ENCODE measurements around the gene SLC18B1. TPM values are rescaled to one million over a fixed set of nuclear protein-coding genes. Genes with fewer than 3 reads are reported as not detected.

The SLC18B1 gene
- total RNA-seq, 1 experiment from 2014 or later = 24.1 TPM

- H3K4me1 Mint-ChIP-seq = peaks cover 61% of the 10 kb centered on the region
- no peaks in the 10 kb centered on the region for H3K9me3 Mint-ChIP-seq
- peaks cover 56% of the 10 kb centered on the region for H3K36me3 Mint-ChIP-seq
- ATAC-seq = no peak
- peak overlapping the region; percentile 99 for H3K4me3 Mint-ChIP-seq
- CTCF ChIA-PET = interaction anchor here (1.4 kb wide), 1 partner anchor 17 kb away, joined by 4 read pairs; no protein-coding TSS in a partner anchor
- H3K27ac Mint-ChIP-seq = peak overlapping the region; percentile 98
- peak; percentile 40; the same call in 1 of the 2 replicates for TF ChIP-seq NFE2L1 (CRISPR knock-in tag; IDR thresholded peaks at IDR 0.05)
- TF ChIP-seq, protein P1, sequence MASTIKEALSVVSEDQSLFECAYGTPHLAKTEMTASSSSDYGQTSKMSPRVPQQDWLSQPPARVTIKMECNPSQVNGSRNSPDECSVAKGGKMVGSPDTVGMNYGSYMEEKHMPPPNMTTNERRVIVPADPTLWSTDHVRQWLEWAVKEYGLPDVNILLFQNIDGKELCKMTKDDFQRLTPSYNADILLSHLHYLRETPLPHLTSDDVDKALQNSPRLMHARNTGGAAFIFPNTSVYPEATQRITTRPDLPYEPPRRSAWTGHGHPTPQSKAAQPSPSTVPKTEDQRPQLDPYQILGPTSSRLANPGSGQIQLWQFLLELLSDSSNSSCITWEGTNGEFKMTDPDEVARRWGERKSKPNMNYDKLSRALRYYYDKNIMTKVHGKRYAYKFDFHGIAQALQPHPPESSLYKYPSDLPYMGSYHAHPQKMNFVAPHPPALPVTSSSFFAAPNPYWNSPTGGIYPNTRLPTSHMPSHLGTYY (CRISPR knock-in tag; IDR thresholded peaks at IDR 0.05) = no peak
- DNase-seq (ENCODE audit: low spot score) = no peak
- H3K27me3 Mint-ChIP-seq (ENCODE audit: low read depth) = peaks cover 4% of the 10 kb centered on the region; the same call in 1 of the 2 replicates
- POLR2A ChIA-PET = no interaction called here
Observed at GRCh38 chr6:132816660-132817059, 18.2 kb upstream of the SLC18B1 start.

DNA sequence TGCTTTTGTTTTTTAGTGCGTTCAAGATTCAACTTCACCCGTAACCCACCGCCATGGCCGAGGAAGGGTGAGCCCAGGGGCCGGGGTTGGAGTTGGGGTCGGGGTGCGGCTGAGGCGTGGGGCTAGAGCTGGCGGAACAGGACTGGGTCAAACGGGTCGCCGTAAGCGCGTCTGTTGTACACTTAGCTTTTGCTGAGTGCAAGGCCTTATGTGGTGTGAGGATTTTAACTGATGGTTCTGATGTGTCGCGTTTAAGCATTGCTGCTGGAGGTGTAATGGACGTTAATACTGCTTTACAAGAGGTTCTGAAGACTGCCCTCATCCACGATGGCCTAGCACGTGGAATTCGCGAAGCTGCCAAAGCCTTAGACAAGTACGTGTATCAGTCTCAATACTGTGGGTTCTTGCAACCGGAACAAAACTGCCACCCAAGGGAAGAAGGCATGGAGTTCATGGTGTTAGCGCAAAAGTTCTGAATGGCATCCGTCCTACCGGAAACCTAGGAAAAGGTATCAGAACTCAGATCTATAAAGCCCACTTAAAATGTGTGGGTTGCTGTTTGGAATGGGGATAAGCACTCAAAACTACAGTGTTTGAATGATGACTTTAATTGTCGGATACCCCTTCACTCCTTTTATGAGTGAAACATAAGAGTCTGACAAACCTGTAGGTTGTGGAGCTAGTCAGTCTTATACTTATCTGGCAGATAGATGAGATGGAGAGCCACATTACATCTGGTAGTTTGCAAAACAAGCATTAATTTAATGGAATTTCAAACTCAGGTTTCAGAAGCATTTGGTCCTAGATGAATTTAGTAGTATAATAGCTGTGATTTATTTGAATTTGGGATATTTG, 16.5 kb upstream of the SLC18B1 start:
- Mint-ChIP-seq H3K36me3 (peaks cover 56% of the 10 kb centered on the region), H3K4me1 (peaks cover 50% of the 10 kb centered on the region), H3K27me3 (ENCODE audit: low read depth) (peaks cover 4% of the 10 kb centered on the region; the same call in 1 of the 2 replicates), H3K9me3 (no peaks in the 10 kb centered on the region), H3K27ac (peak overlapping the region; percentile 98), H3K4me3 (peak overlapping the region; percentile 99)
- CTCF ChIA-PET = interaction anchor here (1.4 to 3.4 kb wide), 2 partner anchors 16 kb away, joined by 4 to 30 read pairs; partner anchors contain the start of gene SLC18B1
- POLR2A ChIA-PET = interaction anchor here (0.7 to 1.8 kb wide), 4 partner anchors 9 to 18 kb away, joined by 3 to 17 read pairs (median 6); partner anchors contain the start of gene SLC18B1
- DNase-seq (ENCODE audit: low spot score) (no peak), ATAC-seq (no peak)
- no peak for TF ChIP-seq ZNF263 (CRISPR knock-in tag; IDR thresholded peaks at IDR 0.05; ENCODE audit: low read depth)
- TF ChIP-seq, protein P2, sequence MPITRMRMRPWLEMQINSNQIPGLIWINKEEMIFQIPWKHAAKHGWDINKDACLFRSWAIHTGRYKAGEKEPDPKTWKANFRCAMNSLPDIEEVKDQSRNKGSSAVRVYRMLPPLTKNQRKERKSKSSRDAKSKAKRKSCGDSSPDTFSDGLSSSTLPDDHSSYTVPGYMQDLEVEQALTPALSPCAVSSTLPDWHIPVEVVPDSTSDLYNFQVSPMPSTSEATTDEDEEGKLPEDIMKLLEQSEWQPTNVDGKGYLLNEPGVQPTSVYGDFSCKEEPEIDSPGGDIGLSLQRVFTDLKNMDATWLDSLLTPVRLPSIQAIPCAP (CRISPR knock-in tag; IDR thresholded peaks at IDR 0.05) = peak; percentile 66; the same call in 1 of the 2 replicates
- no peak; the same call in 1 of the 2 replicates for TF ChIP-seq NFATC4 (CRISPR knock-in tag; IDR thresholded peaks at IDR 0.05)
- peak; percentile 34 for TF ChIP-seq ZNF671 (CRISPR knock-in tag; IDR thresholded peaks at IDR 0.05)
- TF ChIP-seq MYBL2 (CRISPR knock-in tag; IDR thresholded peaks at IDR 0.05) = no peak
- no peak for TF ChIP-seq ESRRA (CRISPR knock-in tag; IDR thresholded peaks at IDR 0.05; ENCODE audit: borderline replicate concordance)
- TF ChIP-seq ZNF396 (CRISPR knock-in tag; IDR thresholded peaks at IDR 0.05; ENCODE audit: borderline replicate concordance) = no peak
- 0 out of 2 replicates have a peak, but pooled peaks have one; percentile 54 for TF ChIP-seq ATF2 (CRISPR knock-in tag; IDR thresholded peaks at IDR 0.05; ENCODE audit: borderline replicate concordance, low read depth)
- TF ChIP-seq, protein P3, sequence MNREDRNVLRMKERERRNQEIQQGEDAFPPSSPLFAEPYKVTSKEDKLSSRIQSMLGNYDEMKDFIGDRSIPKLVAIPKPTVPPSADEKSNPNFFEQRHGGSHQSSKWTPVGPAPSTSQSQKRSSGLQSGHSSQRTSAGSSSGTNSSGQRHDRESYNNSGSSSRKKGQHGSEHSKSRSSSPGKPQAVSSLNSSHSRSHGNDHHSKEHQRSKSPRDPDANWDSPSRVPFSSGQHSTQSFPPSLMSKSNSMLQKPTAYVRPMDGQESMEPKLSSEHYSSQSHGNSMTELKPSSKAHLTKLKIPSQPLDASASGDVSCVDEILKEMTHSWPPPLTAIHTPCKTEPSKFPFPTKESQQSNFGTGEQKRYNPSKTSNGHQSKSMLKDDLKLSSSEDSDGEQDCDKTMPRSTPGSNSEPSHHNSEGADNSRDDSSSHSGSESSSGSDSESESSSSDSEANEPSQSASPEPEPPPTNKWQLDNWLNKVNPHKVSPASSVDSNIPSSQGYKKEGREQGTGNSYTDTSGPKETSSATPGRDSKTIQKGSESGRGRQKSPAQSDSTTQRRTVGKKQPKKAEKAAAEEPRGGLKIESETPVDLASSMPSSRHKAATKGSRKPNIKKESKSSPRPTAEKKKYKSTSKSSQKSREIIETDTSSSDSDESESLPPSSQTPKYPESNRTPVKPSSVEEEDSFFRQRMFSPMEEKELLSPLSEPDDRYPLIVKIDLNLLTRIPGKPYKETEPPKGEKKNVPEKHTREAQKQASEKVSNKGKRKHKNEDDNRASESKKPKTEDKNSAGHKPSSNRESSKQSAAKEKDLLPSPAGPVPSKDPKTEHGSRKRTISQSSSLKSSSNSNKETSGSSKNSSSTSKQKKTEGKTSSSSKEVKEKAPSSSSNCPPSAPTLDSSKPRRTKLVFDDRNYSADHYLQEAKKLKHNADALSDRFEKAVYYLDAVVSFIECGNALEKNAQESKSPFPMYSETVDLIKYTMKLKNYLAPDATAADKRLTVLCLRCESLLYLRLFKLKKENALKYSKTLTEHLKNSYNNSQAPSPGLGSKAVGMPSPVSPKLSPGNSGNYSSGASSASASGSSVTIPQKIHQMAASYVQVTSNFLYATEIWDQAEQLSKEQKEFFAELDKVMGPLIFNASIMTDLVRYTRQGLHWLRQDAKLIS (CRISPR knock-in tag; IDR thresholded peaks at IDR 0.05; ENCODE audit: borderline replicate concordance) = no peak
- TF ChIP-seq JUN (CRISPR knock-in tag; IDR thresholded peaks at IDR 0.05) = no peak
- TF ChIP-seq, protein P4, sequence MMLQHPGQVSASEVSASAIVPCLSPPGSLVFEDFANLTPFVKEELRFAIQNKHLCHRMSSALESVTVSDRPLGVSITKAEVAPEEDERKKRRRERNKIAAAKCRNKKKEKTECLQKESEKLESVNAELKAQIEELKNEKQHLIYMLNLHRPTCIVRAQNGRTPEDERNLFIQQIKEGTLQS (CRISPR knock-in tag; conservative IDR thresholded peaks at IDR 0.05) = no peak
- TF ChIP-seq ATF1 (CRISPR knock-in tag; IDR thresholded peaks at IDR 0.05) = no peak
- no peak for TF ChIP-seq RELA (CRISPR knock-in tag; IDR thresholded peaks at IDR 0.05; ENCODE audit: borderline replicate concordance)
- TF ChIP-seq CDX4 (CRISPR knock-in tag; IDR thresholded peaks at IDR 0.05; ENCODE audit: borderline replicate concordance) = no peak
- TF ChIP-seq ZNF232 (CRISPR knock-in tag; IDR thresholded peaks at IDR 0.05) = no peak
- no peak for TF ChIP-seq NR3C1 (CRISPR knock-in tag; conservative IDR thresholded peaks at IDR 0.05; ENCODE audit: low read depth)
- TF ChIP-seq, protein P5, sequence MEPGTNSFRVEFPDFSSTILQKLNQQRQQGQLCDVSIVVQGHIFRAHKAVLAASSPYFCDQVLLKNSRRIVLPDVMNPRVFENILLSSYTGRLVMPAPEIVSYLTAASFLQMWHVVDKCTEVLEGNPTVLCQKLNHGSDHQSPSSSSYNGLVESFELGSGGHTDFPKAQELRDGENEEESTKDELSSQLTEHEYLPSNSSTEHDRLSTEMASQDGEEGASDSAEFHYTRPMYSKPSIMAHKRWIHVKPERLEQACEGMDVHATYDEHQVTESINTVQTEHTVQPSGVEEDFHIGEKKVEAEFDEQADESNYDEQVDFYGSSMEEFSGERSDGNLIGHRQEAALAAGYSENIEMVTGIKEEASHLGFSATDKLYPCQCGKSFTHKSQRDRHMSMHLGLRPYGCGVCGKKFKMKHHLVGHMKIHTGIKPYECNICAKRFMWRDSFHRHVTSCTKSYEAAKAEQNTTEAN (CRISPR knock-in tag; IDR thresholded peaks at IDR 0.05) = no peak
- TF ChIP-seq, protein P6, sequence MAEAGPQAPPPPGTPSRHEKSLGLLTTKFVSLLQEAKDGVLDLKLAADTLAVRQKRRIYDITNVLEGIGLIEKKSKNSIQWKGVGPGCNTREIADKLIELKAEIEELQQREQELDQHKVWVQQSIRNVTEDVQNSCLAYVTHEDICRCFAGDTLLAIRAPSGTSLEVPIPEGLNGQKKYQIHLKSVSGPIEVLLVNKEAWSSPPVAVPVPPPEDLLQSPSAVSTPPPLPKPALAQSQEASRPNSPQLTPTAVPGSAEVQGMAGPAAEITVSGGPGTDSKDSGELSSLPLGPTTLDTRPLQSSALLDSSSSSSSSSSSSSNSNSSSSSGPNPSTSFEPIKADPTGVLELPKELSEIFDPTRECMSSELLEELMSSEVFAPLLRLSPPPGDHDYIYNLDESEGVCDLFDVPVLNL (CRISPR knock-in tag; IDR thresholded peaks at IDR 0.05; ENCODE audit: borderline replicate concordance, low read depth) = no peak
- TF ChIP-seq, protein P7, sequence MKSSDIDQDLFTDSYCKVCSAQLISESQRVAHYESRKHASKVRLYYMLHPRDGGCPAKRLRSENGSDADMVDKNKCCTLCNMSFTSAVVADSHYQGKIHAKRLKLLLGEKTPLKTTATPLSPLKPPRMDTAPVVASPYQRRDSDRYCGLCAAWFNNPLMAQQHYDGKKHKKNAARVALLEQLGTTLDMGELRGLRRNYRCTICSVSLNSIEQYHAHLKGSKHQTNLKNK (CRISPR knock-in tag; IDR thresholded peaks at IDR 0.05) = no peak
